SU-DHL-6 (cell line): Measurements from ENCODE around the gene ADIPOR2.
"Not testable (repeated sequence)": the region's sequence is repeated elsewhere in the genome, so short reads cannot be mapped to it uniquely, and the experiment has no call there.

Experiments
- H2AFZ ChIP-seq: fragments of 200-600 bp; sonication (generic); 2 replicates; pipeline ENCODE4 v1.6.1; 2014; ENCODE audit warnings: low read depth, mild to moderate bottlenecking, moderate library complexity, mixed read lengths, antibody characterized with exemption, low read length; ENCODE audit not compliant: severe bottlenecking
- H3F3A ChIP-seq: fragments of 200-600 bp; shearing (Covaris generic); 2 replicates; pipeline ENCODE4 v1.6.0; 2016; ENCODE audit warnings: antibody characterized with exemption, mild to moderate bottlenecking; ENCODE audit not compliant: insufficient read depth
- H3K27ac ChIP-seq: fragments of 200-600 bp; sonication (generic); 2 replicates; pipeline ENCODE4 v1.5.1; 2016; ENCODE audit warnings: low read depth, mild to moderate bottlenecking, low read length, moderate library complexity, mixed read lengths
- H3K27me3 ChIP-seq: fragments of 200-600 bp; sonication (generic), shearing (Covaris generic); 2 replicates; pipeline ENCODE4 v1.6.0; 2014; ENCODE audit warnings: mild to moderate bottlenecking, low read length
- H3K36me3 ChIP-seq: fragments of 200-600 bp; sonication (generic); 2 replicates; pipeline ENCODE4 v1.6.1; 2014; ENCODE audit warnings: mild to moderate bottlenecking, low read length, mixed read lengths
- H3K4me2 ChIP-seq: fragments of 300-600, 200-600 bp; shearing (Covaris generic), sonication (generic); 2 replicates; pipeline ENCODE4 v1.6.0; 2014; ENCODE audit warnings: low read length, low read depth, mild to moderate bottlenecking; ENCODE audit not compliant: poor library complexity, severe bottlenecking
- H3K4me3 ChIP-seq: fragments of 200-600 bp; sonication (generic); 2 replicates; pipeline ENCODE4 v1.5.1; 2014; ENCODE audit warnings: antibody characterized with exemption, low read length, mild to moderate bottlenecking, mixed read lengths; ENCODE audit not compliant: insufficient read depth, poor library complexity, severe bottlenecking
- H3K79me2 ChIP-seq: fragments of 200-600 bp; sonication (generic); 2 replicates; pipeline ENCODE4 v1.6.1; 2014; ENCODE audit warnings: mild to moderate bottlenecking, low read length, moderate library complexity; ENCODE audit not compliant: insufficient read depth
- H3K9ac ChIP-seq: fragments of 200-600 bp; sonication (generic); 2 replicates; pipeline ENCODE4 v1.7.0; 2014; ENCODE audit warnings: mild to moderate bottlenecking, low read length
- H3K9me2 ChIP-seq: fragments of 200-600 bp; sonication (generic); replicated peaks from 2 replicates; pipeline ENCODE4 v1.6.1; 2014; ENCODE audit warnings: low read length; ENCODE audit not compliant: insufficient read depth
- H3K9me3 ChIP-seq: fragments of 200-600 bp; sonication (generic); 2 replicates; pipeline ENCODE4 v1.6.1; 2014; ENCODE audit warnings: low read length, mixed read lengths; ENCODE audit not compliant: insufficient read depth
- H4K20me1 ChIP-seq: fragments of 200-600 bp; sonication (generic); 2 replicates; pipeline ENCODE4 v1.6.1; 2014; ENCODE audit warnings: low read depth, mild to moderate bottlenecking, antibody characterized with exemption, low read length, moderate library complexity, mixed read lengths
- CTCF ChIP-seq: fragments of 200-600 bp; sonication (generic); IDR thresholded peaks from one replicate; pipeline ENCODE4 v1.5.1; 2017; ENCODE audit warnings: antibody characterized with exemption, mild to moderate bottlenecking, low read length, moderate library complexity; ENCODE audit not compliant: insufficient read depth, poor library complexity, severe bottlenecking
- EZH2phosphoT487 ChIP-seq: fragments of 200-600 bp; sonication (generic), shearing (Covaris generic); conservative IDR thresholded peaks from 2 replicates; pipeline ENCODE4 v1.6.1; 2018; ENCODE audit warnings: mild to moderate bottlenecking, antibody characterized with exemption, low read length, moderate library complexity, mixed read lengths

Gene ADIPOR2

GRCh38 chr12:1712852-1713251 lies 22.0 kb downstream of the ADIPOR2 start:
- H3K9me3 ChIP-seq, H3F3A ChIP-seq, H3K27me3 ChIP-seq, H3K4me3 ChIP-seq, H3K36me3 ChIP-seq, H3K9ac ChIP-seq, H3K9me2 ChIP-seq, H3K27ac ChIP-seq, H3K4me2 ChIP-seq, H2AFZ ChIP-seq: not testable (repeated sequence)
- Histone ChIP-seq H3K79me2 (peaks cover 100% of the 10 kb centered on the region), H4K20me1 (peaks cover 15% of the 10 kb centered on the region)

GRCh38 chr12:1713783-1714348 lies 23.0 kb downstream of the ADIPOR2 start:
- not testable (repeated sequence) for H3K27me3 ChIP-seq, H3F3A ChIP-seq, H3K9me3 ChIP-seq, H3K9ac ChIP-seq, H3K9me2 ChIP-seq, H3K4me2 ChIP-seq, H3K27ac ChIP-seq, H3K4me3 ChIP-seq, H2AFZ ChIP-seq, H3K36me3 ChIP-seq
- Histone ChIP-seq H4K20me1 (peaks cover 20% of the 10 kb centered on the region), H3K79me2 (peaks cover 100% of the 10 kb centered on the region)

- H3K36me3 ChIP-seq, H3K9me3 ChIP-seq, H3K27me3 ChIP-seq, H3K27ac ChIP-seq, H3K9me2 ChIP-seq, H3K4me3 ChIP-seq, H3K4me2 ChIP-seq, H3K9ac ChIP-seq, H2AFZ ChIP-seq, H3F3A ChIP-seq: not testable (repeated sequence)
- Histone ChIP-seq H3K79me2 (peaks cover 100% of the 10 kb centered on the region), H4K20me1 (peaks cover 19% of the 10 kb centered on the region)
Measured at GRCh38 chr12:1715459-1715858, 24.6 kb downstream of the ADIPOR2 start.

GRCh38 chr12:1716215-1716862 lies 25.5 kb downstream of the ADIPOR2 start:
- peaks cover 100% of the 10 kb centered on the region for H3K79me2 ChIP-seq
- TF ChIP-seq CTCF (no peak), EZH2phosphoT487 (no peak)

GRCh38 chr12:1716911-1717310 lies 26.0 kb downstream of the ADIPOR2 start:
- Histone ChIP-seq H3K9me3 (no peaks in the 10 kb centered on the region), H2AFZ (no peak overlapping the region), H3K9me2 (no peaks in the 10 kb centered on the region), H3K27ac (no peak overlapping the region), H3K79me2 (peaks cover 100% of the 10 kb centered on the region), H3K27me3 (no peaks in the 10 kb centered on the region), H3K36me3 (no peaks in the 10 kb centered on the region), H4K20me1 (peaks cover 19% of the 10 kb centered on the region), H3K9ac (no peak overlapping the region), H3F3A (no peaks in the 10 kb centered on the region), H3K4me2 (no peak overlapping the region), H3K4me3 (no peak overlapping the region)
- TF ChIP-seq CTCF (no peak), EZH2phosphoT487 (no peak)

More at GRCh38 chr12:1716215-1716862, 25.5 kb downstream of the ADIPOR2 start:
- Histone ChIP-seq H4K20me1 (peaks cover 19% of the 10 kb centered on the region), H3K9ac (no peak overlapping the region), H3K9me2 (no peaks in the 10 kb centered on the region), H3K9me3 (no peaks in the 10 kb centered on the region), H3K27ac (no peak overlapping the region), H3K4me3 (no peak overlapping the region), H3K36me3 (no peaks in the 10 kb centered on the region), H3K27me3 (no peaks in the 10 kb centered on the region), H2AFZ (no peak overlapping the region), H3F3A (no peaks in the 10 kb centered on the region), H3K4me2 (no peak overlapping the region)
